HG03439 (cell line): ENCODE data around the gene RERE.

Experiments used
- ATAC-seq: cut with Tn5 transposase; IDR thresholded peaks from one replicate; pipeline ENCODE4 v1.9.1; 2021; ENCODE audit warnings: mild to moderate bottlenecking, moderate library complexity; ENCODE audit not compliant: unreplicated experiment

RERE gene

DNA sequence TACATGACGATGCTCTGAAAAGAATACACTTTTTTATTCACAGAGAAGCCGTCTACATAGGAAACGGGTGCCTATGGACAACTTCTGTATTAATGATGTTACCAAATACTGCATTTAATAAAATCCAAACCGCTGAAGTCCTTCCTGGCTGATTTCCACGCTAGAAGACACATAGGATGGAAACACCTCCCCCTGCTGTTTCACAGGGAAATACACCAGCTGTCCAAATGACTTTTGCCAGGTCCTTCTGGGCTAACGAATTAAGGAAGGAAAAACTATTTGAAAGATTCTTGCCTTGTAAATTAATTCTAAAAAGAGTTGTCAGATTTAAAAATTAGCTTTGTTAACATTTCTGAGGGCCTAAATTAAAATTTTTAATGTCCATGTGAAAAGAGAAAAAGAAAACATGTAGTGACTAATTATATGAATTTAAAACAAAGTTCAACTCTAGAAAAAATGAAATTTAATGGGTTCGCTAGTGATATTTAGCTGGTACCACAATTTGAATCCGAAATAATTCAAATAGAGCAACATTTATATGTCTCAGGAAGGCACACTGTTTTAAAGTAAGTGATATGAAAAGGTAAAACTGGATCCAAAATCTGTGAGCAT is 146.0 kb downstream of the RERE start:
- no peak for ATAC-seq

GRCh38 chr1:8670371-8670818 is 147.0 kb downstream of the RERE start:
- ATAC-seq, result no peak

GRCh38 chr1:8669606-8670335 is 147.7 kb downstream of the RERE start:
- no peak for ATAC-seq

DNA sequence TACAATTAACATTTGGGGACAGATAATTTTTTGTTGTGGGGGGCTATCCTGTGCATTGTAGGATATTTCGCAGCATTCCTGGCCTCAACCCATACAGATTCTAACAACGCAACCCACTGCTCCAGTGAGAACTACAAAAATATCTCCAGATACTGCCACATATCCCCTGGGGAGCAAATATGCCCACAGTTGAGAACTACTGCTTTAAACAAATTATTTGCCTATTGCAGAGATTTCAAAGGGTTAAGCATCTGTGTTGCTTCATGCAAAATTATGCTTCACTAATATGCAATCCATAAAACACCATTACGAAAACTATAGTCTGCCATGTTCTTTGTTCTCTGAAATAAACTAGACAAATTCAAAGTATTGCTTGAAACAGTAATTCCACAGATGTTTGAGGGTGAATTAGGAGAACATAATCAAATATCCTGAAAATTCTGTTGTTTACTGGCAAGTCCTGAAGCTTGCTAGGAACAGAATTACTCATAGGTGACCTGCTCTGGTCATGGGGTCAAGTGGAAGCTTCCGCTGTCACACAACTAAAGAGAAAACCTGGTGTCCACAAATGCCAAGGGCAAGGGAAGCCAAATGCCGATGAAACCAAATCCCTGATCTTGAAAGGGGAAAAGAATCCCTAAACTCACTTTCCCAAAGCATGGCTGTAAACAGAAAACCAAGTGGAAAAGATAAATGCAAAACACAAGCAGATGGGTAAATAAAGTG is 149.4 kb downstream of the RERE start:
- ATAC-seq, result no peak

DNA sequence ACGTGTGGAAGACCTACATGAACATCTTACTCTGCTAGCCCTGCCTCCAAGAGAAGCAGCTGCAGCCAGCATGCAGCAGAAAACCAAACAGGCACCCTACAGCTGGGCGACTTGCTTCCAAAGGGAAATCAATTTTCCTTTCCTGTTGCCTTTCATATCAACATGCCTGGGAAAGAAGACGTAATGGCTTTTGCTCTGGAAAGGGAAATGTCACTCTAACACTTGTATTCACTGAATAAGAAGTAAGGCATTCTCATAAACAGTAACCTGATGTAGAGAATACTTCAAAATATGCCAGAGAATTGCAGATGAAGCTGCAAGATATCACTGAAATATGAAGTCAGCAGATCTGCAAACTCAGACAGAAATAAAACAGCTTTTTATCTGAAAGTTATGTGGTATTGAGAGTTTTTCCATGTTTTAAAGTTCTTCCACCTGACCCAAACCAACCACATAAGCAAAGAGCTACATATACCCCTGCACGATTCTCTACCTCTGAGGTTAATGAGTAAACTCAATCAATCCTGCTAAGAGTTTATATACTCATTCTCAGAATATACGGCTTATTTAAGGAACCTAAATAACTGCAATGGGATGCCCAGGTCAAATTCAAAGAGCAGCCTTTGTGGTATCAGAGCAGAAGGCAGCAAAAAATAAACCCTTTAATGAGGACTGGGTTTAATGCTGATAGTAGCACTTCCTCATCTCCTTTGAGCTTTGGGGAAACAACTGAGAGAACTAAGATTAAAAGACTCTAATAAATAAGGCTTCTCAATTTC is 150.9 kb downstream of the RERE start:
- no peak for ATAC-seq

DNA sequence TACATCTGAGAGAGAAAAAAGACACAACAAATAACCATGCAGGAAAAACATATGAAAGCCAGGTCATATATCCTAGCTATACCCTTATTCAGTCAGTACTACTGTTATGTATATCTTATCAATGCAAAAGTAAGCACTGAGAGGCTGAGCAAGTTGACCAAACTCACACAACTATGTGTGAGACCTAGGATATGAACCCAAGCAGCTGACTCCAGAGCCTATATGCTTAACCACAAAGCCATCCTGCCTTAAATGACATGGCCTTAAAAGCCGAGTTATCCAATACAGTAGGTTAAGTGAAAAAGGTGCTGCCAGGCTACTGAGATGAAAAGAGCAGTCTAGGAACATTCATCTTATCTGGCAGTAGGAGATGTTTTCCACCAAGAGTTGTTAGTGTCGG is 151.6 kb downstream of the RERE start:
- ATAC-seq, result no peak

DNA sequence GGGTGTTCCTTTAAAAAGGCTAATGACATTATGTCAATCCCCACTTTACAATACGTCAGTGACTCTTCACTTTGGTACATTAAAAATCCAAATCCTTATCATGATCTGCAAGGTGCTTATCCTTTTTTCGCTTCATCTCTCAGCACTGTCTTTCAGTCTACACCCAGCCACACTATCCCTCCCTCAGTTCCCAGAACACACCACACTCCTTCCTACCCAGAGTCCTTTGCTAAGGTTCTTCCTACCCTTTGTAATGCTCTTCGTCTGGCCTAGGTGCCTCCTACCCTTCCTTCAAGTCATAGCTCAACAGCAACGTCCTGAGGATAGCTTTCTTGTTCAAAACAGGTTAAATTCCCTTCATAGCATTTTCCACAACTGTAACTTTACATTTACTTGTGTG is 152.6 kb downstream of the RERE start:
- ATAC-seq, result no peak

DNA sequence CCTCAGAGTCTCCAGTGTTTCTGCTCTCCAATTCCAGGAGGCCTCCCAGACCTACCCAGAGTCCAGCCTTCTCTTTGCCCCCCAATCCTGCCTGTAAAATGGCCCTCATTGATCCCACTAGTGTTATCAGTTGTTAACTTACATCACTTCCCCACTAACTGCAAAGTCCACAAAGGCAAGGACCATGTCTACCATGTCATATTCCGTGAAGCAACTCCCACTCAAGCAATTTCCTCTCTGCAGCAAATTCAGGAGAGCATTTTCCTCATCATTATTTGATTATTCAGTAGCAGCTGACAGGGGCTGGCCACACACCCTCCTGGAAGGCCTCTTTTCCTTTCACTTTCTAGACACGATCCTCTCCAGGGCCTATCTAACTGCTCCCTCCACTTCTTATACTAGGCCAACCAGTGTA is 153.5 kb downstream of the RERE start:
- peak; percentile 47 for ATAC-seq

- no peak for ATAC-seq
These were observed 154.2 kb downstream of the RERE start for GRCh38 chr1:8663090-8663802.

DNA sequence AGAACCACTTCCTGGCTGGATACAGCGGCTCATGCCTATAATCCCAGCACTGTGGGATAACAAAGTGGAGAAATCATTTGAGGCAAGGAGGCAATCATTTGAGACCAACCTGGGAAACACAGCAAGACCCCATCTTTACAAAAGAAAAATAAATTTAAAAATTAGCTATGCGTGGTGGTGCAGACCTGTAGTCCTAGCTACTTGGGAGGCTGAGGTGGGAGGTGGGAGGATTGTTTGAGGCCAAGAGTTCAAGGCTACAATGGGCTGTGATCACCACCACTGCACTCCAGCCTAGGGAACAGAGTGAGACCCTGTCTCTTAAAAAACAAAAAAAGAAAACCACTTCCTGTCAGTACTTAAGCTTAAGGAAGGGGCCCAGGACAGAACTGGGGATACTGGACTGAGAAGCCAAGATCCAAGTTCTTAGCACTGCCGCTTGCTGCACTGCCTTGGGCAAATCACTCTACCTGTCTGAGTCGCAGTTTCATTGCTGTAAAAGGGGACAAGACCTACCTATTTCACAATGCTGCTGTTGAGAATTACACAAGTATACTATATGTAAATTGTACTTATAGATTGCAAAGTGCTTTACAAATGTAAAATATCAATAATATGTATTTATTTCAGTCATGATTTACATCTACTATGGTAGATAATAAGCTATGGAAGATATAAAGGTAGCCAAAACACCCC is 154.9 kb downstream of the RERE start:
- ATAC-seq, result no peak

GRCh38 chr1:8661185-8662110 is 156.0 kb downstream of the RERE start:
- ATAC-seq, result no peak

DNA sequence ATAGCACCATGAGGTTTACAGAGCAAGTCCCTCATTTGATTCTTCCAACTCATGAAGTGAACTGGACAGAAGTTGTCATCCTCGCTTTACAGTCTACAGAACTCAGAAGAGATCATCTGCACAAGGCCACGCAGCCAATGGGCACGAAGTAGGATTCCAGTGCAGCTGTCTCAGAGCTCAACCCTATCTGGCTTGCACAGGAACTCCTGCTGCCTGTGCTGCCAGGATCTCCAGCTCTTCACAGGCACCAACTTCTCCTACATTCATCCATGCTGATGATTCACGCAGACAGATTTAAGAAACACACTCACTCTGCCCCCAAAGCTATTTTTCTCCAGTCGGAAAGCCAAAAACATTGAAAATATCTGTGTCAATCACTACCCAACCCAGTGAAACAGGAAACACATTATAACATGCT is 157.0 kb downstream of the RERE start:
- ATAC-seq, result no peak

DNA sequence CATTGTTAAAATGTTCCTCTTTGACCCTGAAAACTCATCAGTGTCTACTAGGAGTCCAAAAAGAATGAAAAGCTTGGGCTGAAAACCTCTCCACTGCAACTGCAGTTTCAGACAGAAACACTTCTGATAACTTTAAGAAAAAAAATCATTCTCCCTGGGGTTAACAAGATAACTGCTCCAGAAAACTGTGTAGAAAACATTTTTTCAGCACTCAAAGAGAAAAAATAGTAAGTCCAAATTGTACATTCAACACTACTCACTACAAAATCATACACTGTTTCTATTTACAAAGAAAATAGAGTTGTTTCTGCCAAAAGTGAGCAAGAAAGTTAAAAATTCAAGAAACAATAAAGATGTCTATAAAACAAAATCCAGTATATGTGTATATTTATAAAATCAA is 157.8 kb downstream of the RERE start:
- ATAC-seq, result no peak

- ATAC-seq, result no peak
These were observed 163.6 kb downstream of the RERE start for GRCh38 chr1:8653878-8654277.

DNA sequence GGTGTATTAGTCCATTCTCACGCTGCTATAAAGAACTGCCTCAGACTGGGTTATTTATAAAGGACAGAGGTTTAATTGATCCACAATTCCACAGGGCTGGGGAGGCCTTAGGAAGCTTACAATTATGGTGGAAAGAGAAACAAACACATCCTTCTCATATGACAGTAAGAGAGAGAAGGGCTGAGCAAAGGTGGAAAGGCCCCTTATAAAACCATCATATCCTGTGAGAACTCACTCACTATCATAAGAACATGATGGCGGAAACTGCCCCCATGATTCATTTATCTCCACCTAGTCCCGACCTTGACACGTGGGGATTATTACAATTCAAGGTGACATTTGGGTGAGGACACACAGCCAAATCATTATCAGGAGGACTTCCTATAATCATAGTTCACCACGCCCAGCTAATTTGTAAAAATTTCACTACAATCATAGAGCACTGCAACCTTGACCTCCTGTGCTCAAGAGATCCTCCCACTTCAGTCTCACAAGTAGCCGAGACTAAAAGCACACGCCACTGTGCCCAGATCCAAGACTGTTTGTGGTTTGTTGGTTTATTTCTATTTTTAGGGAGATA is 164.9 kb downstream of the RERE start:
- no peak for ATAC-seq

DNA sequence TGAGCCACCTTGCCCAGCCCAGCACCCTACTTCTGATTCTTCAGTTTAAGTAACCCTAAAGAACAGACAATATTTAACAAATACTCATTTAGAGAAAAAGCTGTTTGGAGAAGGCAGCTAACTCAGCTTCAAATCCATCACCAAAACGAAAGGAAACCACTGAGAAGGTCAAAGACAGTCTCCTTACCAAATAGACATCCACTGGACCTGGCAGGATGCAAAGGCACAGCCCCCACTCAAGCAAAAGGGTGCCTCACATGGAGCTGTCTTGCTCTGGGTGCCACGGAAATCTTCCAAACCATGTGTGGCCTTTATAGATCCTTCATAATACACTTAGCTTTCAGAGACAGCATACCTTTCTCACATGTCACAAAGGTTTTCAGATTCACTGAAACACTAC is 165.5 kb downstream of the RERE start:
- no peak for ATAC-seq

GRCh38 chr1:8651236-8651890 is 166.1 kb downstream of the RERE start:
- no peak for ATAC-seq

DNA sequence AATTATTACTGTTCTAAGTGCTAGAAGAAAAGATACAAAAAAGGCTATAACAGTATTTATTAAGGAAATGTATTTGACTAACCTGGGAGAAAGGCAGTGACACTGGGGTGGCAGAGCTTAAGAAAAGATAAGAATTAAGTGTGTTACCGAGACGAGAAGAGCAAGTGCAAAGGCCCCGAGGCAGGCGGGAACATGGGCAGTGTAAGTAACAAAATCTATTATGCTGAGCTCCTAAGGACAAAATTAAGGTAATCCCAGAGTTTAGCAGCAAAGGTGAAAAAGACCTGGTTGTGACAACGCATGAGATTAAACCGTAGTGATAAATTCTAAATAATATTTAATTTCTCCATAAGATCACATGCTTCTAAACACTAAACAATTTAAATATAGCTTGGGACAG is 167.6 kb downstream of the RERE start:
- ATAC-seq, result no peak
